ENCODE results near the gene KRTAP9-4.

DNA sequence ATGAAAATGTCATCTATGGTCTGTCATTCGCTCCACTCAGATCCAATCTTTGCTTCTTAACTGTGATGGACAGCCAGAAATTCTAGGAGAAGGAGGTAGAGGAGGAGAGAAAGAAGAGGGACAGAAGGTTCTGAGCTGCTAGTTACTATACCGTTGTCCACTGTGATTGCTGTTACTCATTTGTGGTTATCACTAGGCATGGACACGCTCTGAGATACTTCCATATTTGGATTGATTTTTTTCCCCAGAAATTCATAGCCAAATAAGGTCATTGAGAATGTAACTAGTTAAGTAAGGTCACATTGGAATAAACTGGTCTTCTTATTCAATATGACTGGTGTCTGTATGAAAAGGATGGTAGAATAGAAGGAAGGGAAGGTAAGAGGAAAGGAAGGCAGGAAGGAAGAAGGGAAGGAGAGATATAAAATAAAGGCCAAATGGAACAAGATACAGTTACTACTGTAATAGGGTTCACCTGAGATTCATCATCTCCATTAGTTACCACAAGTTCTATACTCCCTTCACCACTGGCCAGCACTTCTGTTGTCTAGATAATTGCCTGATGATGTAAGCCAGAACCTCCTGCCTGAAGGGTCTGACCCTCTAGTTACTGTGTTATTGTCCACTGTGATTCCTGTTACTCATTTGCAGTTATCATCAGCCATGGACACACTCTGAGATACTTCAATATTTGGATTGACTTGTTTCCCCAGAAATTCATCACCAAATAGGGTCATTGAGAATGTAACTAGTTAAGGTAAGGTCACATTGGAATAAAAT is 28.9 kb downstream of the KRTAP9-4 start:
- TF ChIP-seq POLR2A (IDR thresholded peaks at IDR 0.05; ENCODE audit: low read depth, low read length) (no peak), TAF1 (IDR thresholded peaks at IDR 0.05; ENCODE audit: borderline replicate concordance, low read depth, low read length) (no peak)
